PFSK-1 (cell line): Measurements from ENCODE around the gene FNTB.

Source experiments
- FOXP2 ChIP-seq: optimal IDR thresholded peaks from 2 replicates; pipeline ENCODE3; 2011; ENCODE audit warnings: borderline replicate concordance, control low read depth, inconsistent platforms; ENCODE audit not compliant: insufficient read depth; ENCODE audit errors: extremely low read length, extremely low read depth
- POLR2AphosphoS5 ChIP-seq: IDR thresholded peaks from 2 replicates; pipeline ENCODE4 v1.6.1; 2012; ENCODE audit warnings: low read depth, mild to moderate bottlenecking, control low read depth, low read length, moderate library complexity
- REST ChIP-seq, 2 experiments: IDR thresholded peaks; 2 replicates each; pipeline versions ENCODE4 v1.6.1 to v1.8.0; 2011 to 2012; ENCODE audit warnings: low read depth in 2 of 2, low read length in 2 of 2, control low read depth in 1 of 2, inconsistent platforms in 1 of 2, mild to moderate bottlenecking in 1 of 2, moderate library complexity in 1 of 2; ENCODE audit not compliant: insufficient read depth in 1 of 2
- SIN3A ChIP-seq: IDR thresholded peaks from 2 replicates; pipeline ENCODE4 v1.6.1; 2012; ENCODE audit warnings: mild to moderate bottlenecking, low read length, moderate library complexity, borderline replicate concordance; ENCODE audit not compliant: insufficient read depth
- TAF1 ChIP-seq: IDR thresholded peaks from 2 replicates; pipeline ENCODE4 v1.6.1; 2012; ENCODE audit warnings: low read length, control low read depth, borderline replicate concordance; ENCODE audit not compliant: insufficient read depth

Gene FNTB

GRCh38 chr14:64947710-64948611 lies 38.7 kb upstream of the FNTB start:
- TF ChIP-seq REST (IDR thresholded peaks at IDR 0.05; ENCODE audit: insufficient read depth in 1 of 2, low read depth in 2 of 2, low read length in 2 of 2): no peak
- TF ChIP-seq SIN3A: no peak
- no peak for TF ChIP-seq POLR2AphosphoS5
- no peak for TF ChIP-seq FOXP2
- no peak for TF ChIP-seq TAF1

GRCh38 chr14:64948612-64949210 lies 38.0 kb upstream of the FNTB start:
- TF ChIP-seq FOXP2 (no peak), TAF1 (no peak), POLR2AphosphoS5 (no peak), SIN3A (no peak), REST (IDR thresholded peaks at IDR 0.05; ENCODE audit: insufficient read depth in 1 of 2, low read depth in 2 of 2, low read length in 2 of 2) (no peak)

- no peak for TF ChIP-seq POLR2AphosphoS5
- no peak for TF ChIP-seq FOXP2
- no peak for TF ChIP-seq SIN3A
- TF ChIP-seq REST (IDR thresholded peaks at IDR 0.05; ENCODE audit: insufficient read depth in 1 of 2, low read depth in 2 of 2, low read length in 2 of 2): no peak
- no peak for TF ChIP-seq TAF1
Measured at GRCh38 chr14:64950889-64951288, 35.8 kb upstream of the FNTB start.

- TF ChIP-seq TAF1: no peak
- no peak for TF ChIP-seq REST (IDR thresholded peaks at IDR 0.05; ENCODE audit: insufficient read depth in 1 of 2, low read depth in 2 of 2, low read length in 2 of 2)
- no peak for TF ChIP-seq SIN3A
- no peak for TF ChIP-seq POLR2AphosphoS5
- TF ChIP-seq FOXP2: no peak
Measured at GRCh38 chr14:64951291-64951690, 35.4 kb upstream of the FNTB start.
